CD4-positive, alpha-beta T cell treated with Interleukin-15 for 4 hours (primary cell): ENCODE measurements around the gene PPP6R3.

Experiments used
- DNase-seq: peaks from one replicate; pipeline ENCODE4 v3.0.0-alpha.2; 2020; ENCODE audit warnings: low spot score

PPP6R3 gene

GRCh38 chr11:68560216-68560615, 99.7 kb downstream of the PPP6R3 start:
- DNase-seq = no peak

DNA sequence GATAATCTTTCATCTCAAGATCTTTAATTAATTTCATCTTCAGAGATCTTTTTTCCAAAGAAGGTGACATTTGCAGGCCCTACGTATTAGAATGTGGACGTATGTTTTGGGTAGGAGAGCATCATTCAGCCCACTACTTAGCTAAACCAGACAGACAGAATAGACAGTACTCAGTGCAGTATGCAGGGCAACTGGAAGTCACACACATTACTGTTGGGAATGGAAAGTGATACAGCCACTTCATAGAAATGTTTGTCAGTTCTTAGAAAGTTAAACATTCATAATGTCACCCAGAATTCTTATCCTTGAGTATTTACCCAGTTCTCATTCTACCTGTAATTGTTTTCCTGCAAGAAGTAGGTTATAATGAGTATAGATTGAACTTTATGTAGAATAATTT, 102.9 kb downstream of the PPP6R3 start:
- DNase-seq = no peak

GRCh38 chr11:68564261-68564660, 103.7 kb downstream of the PPP6R3 start:
- DNase-seq = no peak

DNA sequence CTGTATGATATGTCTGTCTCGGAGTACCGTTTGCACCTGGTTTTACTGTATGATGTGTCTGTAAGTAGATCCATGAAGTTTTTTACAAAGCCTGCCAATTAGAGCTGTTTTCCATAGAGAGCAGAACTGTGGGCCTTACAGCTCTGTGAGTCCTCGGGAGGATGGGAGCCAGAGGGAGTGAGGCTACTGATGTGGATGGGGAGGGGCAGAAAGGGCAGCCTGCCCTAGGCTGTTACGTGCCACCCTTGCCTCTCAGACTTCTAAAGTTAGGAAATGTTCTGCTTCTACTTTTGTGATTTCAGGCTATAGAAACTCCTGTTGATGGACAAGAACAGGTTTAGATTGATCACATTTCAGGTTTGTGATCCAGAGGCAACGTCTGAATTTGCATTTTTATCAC, 105.2 kb downstream of the PPP6R3 start:
- no peak for DNase-seq

DNA sequence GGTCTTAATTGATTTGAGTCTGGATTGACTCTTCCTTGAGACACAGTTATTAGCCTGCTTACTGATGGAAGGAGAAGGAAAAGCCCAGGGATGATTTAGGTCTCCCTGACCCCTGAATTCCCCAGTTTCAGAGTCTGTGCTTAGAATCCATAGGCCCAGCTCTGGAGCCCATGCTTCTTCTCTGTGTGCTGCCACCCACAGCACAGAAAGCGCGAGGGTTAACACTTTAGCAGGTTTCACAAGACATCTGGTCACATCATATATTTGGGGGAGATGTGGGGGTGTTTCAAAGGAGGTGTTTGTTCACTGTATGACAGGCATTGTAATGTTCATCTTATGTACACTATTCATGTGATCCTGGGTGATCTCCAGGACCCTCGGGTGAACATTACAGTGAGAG, 107.0 kb downstream of the PPP6R3 start:
- no peak for DNase-seq

DNA sequence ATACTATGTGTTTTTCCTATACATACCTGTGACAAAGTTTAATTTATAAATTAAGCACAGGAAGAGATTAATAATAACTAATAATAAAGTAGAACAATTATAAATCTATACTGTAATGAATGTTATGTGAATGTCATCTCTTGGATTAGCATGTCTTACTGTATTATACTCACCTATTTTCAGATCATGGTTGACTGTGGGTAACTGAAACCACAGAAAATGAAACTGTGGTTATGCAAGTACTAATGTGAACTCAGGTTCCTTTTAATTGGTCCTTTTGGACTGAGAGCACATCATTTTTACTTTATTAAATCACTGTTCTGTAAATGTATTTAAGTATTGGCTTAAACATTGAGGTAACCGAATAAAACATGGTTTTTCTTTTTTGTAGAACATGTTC, 108.8 kb downstream of the PPP6R3 start:
- DNase-seq = peak; percentile 8

- DNase-seq = no peak
Observed at GRCh38 chr11:68570691-68571090, 110.1 kb downstream of the PPP6R3 start.

- DNase-seq = no peak
Observed at GRCh38 chr11:68574308-68574707, 113.8 kb downstream of the PPP6R3 start.

GRCh38 chr11:68575025-68575665, 114.6 kb downstream of the PPP6R3 start:
- no peak for DNase-seq

- no peak for DNase-seq
Observed at GRCh38 chr11:68579455-68579854, 118.9 kb downstream of the PPP6R3 start.

GRCh38 chr11:68581439-68581838, 120.9 kb downstream of the PPP6R3 start:
- DNase-seq = no peak

DNA sequence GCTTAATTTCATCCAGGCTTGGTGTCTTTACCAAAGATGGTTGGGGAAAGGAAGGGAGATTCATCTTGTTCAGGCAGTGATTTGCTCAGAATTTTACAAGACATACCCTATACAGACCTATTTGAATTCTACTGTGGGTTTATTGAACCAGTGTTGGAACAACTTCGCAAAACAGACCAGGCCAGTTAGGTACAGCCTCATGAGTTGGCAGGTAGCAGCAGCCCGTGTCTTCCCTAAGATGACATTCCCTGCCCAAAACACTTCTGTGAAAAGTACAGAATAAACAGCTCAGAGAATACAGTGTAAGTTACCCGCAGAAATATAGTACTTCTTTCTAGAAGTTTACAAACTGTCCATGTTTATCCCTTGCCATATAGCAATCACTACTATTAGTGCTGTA, 121.3 kb downstream of the PPP6R3 start:
- DNase-seq = no peak

DNA sequence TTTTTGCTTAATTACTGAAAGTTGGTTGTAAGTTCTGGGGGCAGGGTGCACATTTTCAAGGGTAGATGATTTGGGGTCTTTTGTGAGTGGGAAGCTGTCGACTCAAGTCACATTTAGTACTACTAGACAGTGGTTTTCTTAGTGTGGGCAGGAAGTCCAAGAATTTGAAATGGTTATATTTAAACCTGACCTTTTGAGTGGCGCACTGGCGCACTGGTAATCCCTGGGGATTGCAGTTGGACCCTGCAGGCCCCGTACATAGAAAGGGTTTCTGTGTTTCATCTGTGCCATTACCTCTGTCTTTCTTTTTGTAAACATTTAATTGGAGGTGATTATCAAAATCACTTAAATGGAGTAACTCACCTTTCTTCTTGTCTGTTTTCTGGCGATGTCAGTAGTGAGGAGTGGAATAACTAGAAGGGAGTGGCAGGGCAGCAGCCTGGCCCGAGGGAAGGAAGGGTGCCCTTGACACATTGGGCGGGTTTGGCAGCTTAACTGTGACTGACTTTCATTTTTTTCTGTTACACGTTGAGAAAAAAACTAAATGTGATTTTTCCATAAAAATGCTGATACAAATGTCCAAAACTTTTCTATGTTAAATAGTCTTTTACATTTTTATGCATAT, 122.0 kb downstream of the PPP6R3 start:
- DNase-seq = no peak

- no peak for DNase-seq
Observed at GRCh38 chr11:68583041-68583446, 122.5 kb downstream of the PPP6R3 start.

DNA sequence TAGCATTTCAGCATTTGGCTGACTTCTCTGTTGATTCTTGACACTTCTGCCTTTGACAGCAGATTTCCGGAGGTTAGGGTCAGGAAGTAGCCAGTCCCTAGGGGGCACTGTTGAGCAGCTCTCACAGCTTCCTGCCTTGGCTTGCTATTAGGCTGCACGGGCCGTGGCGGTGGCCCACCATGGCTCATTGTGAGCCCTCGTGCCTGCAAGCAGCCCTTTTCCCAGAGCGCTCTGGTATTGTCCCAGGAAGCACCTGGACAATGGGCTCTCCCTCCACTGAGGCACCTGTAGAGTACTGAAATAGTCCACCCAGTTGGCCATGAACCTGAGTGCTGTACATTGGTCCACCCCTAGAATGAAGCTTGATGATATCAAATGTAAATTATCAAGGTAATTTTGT, 123.5 kb downstream of the PPP6R3 start:
- DNase-seq = peak; percentile 41

GRCh38 chr11:68584991-68585524, 124.5 kb downstream of the PPP6R3 start:
- DNase-seq = no peak

DNA sequence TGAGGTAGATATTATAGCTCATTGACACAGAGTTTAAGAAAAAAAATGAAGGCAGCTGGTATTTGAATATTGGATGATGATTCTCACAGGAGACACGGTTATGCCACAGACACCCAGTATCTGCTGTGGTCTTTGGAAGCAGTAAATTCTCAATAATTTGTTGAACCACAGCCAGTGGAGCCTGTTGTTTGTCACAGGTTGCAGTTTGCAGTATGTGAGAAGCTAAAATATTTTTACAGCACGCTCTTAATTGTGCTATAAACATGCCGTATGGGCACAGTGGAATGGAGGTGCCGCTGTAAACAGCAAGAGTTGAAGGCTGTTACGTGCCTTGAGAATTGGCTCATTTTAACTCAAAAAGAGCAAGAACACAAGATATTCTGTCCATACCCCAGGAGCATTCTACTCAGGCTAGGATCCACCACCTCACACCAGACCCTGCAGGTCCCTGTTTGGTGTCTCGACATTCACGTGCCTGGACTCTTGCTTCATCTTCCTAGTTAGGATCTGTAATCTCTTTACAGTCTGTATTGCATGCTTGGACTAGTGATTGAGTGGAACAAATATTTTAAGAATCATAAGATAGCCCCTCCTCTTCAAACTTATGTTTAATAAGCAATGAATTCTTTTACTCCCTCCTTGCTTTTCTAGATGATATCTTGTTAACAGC, 129.1 kb downstream of the PPP6R3 start:
- no peak for DNase-seq

DNA sequence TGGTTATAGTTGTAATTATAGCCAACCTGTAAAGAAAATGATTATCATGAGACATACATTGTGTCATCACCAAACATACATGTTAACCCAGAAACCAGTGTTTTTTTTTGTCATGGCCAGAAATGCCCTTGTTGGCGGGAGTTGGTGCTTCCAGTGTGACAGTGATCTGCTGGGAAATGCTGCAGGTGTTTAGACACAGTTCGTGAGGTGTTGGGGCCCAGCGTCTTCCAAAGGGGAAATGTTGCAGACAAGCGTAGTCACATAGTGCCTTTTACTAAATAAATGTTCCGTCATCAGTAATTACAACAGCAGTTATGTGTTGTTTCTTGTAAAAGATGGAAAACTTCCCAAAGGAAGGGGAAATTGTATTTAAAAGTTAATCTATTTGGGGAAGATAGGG, 131.2 kb downstream of the PPP6R3 start:
- no peak for DNase-seq

GRCh38 chr11:68593441-68593840, 132.9 kb downstream of the PPP6R3 start:
- no peak for DNase-seq

DNA sequence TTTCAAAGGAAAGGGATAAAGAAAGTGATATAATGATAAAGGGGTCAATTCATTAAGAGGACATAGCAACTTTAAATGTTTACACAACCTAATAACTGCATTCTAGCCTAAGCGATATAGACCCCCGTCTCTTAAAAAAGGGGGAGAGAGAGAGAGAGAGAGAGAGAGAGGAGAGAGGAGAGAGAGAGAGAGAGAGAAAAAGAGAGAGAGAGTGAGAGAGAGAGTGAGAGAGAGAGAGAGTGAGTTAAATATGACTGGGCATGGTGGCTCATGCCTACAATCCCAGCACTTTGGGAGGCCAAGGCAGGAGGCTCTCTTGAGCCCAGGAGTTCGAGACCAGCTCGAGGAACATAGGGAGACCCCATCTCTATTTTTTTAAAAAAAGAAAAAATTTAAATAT, 133.6 kb downstream of the PPP6R3 start:
- no peak for DNase-seq

- no peak for DNase-seq
Observed at GRCh38 chr11:68596231-68596630, 135.7 kb downstream of the PPP6R3 start.

DNA sequence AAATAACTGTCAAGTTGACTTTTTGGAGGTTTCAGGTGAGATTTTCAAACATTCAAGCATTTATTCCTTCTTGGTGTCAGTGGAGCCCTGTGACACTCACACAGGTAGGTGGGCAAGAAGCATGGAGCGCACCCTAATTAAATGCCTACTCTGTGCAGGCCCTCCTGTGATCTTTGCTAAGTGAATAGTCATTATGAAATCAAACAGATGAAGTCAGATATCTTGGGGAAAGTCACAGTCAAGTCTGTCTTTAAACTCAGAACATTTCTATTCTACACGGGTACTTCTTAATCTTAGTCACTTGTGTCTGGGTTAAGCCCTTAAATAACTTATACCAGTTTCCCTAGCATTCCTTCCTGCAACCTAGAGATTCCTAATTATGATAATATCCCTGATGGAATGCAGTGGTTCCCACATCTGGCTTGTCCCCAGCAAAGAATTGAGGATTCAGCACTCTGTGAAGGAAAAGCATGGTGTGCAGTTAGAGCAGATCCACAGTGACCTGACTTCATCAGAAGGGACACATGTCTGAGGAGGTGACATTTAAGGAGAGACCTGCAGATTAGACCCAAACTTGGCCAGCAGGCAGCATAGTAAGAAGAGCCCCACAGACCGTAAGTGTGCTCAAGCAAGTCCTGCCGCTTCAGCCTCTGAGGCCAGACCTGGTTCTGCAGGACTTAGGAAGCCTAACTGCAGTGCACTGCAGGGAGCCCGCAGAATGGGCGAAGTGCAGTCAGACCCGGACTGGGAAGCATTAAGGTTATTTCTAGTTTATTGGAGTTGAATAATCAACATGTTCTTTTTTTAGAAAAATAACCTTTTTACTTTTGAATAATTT, 138.5 kb downstream of the PPP6R3 start:
- DNase-seq = no peak
